GM23338 (cell line): ENCODE measurements around the gene TAS2R1. TPM values are rescaled to one million over a fixed set of nuclear protein-coding genes. Genes with fewer than 3 reads are reported as not detected.

Experiments
- ATAC-seq: fragments of 200-7000 bp; cut with Tn5 transposase; 3 replicates; pipeline ENCODE4 v1.9.1; 2020
- DNase-seq: peaks from one replicate; pipeline ENCODE4 v3.0.0-alpha.2; 2015; ENCODE audit warnings: low spot score
- H2AFZ ChIP-seq: fragments of 200-600 bp; sonication (generic); 2 replicates; pipeline ENCODE4 v1.8.0; 2016; ENCODE audit warnings: antibody characterized with exemption, mild to moderate bottlenecking, moderate library complexity
- H3F3A ChIP-seq: fragments of 200-600 bp; sonication (generic); replicated peaks from 2 replicates; pipeline ENCODE4 v1.8.0; 2017; ENCODE audit warnings: antibody characterized with exemption, mixed run types, low read depth
- H3K27ac ChIP-seq: fragments of 200-600 bp; sonication (generic); 2 replicates; pipeline ENCODE4 v1.6.1; 2016; ENCODE audit warnings: low read depth
- H3K27me3 ChIP-seq: fragments of 200-600 bp; sonication (generic); 2 replicates; pipeline ENCODE4 v1.8.0; 2016; ENCODE audit warnings: mild to moderate bottlenecking, mixed run types, moderate library complexity; ENCODE audit not compliant: insufficient read depth
- H3K36me3 ChIP-seq: fragments of 200-600 bp; sonication (generic); 2 replicates; pipeline ENCODE4 v1.8.0; 2016; ENCODE audit warnings: mild to moderate bottlenecking; ENCODE audit not compliant: insufficient read depth
- H3K4me1 ChIP-seq: fragments of 200-600 bp; sonication (generic); 2 replicates; pipeline ENCODE4 v1.8.0; 2016; ENCODE audit warnings: mild to moderate bottlenecking, moderate library complexity; ENCODE audit not compliant: insufficient read depth
- H3K4me2 ChIP-seq: fragments of 200-600 bp; sonication (generic); 2 replicates; pipeline ENCODE4 v1.7.1; 2017; ENCODE audit warnings: mixed run types
- H3K4me3 ChIP-seq: fragments of 200-600 bp; sonication (generic); 2 replicates; pipeline ENCODE4 v1.6.1; 2016; ENCODE audit warnings: mixed run types
- H3K79me2 ChIP-seq: fragments of 200-600 bp; sonication (generic); replicated peaks from 2 replicates; pipeline ENCODE4 v1.8.0; 2017; ENCODE audit warnings: mild to moderate bottlenecking; ENCODE audit not compliant: insufficient read depth
- H3K9me2 ChIP-seq: fragments of 200-600 bp; sonication (generic); 2 replicates; pipeline ENCODE4 v1.8.0; 2017; ENCODE audit not compliant: insufficient read depth
- H4K20me1 ChIP-seq: fragments of 200-600 bp; sonication (generic); replicated peaks from 2 replicates; pipeline ENCODE4 v1.8.0; 2017; ENCODE audit warnings: mild to moderate bottlenecking; ENCODE audit not compliant: insufficient read depth
- H3K27ac Mint-ChIP-seq: 2 replicates; pipeline ENCODE4 v1.8.0; 2020; ENCODE audit warnings: inconsistent platforms, mild to moderate bottlenecking, moderate library complexity, mixed read lengths
- H3K27me3 Mint-ChIP-seq: 3 replicates; pipeline ENCODE4 v1.8.0; 2022; ENCODE audit warnings: low read depth, mild to moderate bottlenecking, moderate library complexity, mixed read lengths, inconsistent platforms; ENCODE audit not compliant: insufficient read depth, poor library complexity
- H3K36me3 Mint-ChIP-seq: 3 replicates; pipeline ENCODE4 v1.8.0; 2021; ENCODE audit warnings: low read depth, mild to moderate bottlenecking, inconsistent platforms, moderate library complexity, mixed read lengths
- H3K4me1 Mint-ChIP-seq: 3 replicates; pipeline ENCODE4 v1.8.0; 2020; ENCODE audit warnings: mild to moderate bottlenecking, inconsistent platforms, mixed read lengths
- H3K4me3 Mint-ChIP-seq: 3 replicates; pipeline ENCODE4 v1.8.0; 2021; ENCODE audit warnings: moderate library complexity, mild to moderate bottlenecking, inconsistent platforms, mixed read lengths
- H3K9me3 Mint-ChIP-seq: 3 replicates; pipeline ENCODE4 v1.8.0; 2020; ENCODE audit warnings: moderate library complexity, mild to moderate bottlenecking, inconsistent platforms, mixed read lengths
- CREB1 ChIP-seq: fragments of 250-450 bp; sonication (Bioruptor Pico); IDR thresholded peaks from 2 replicates; pipeline ENCODE4 v1.5.0; 2020; ENCODE audit warnings: low read depth, mild to moderate bottlenecking, moderate library complexity
- EZH2 ChIP-seq: fragments of 200-600 bp; sonication (generic); IDR thresholded peaks from one replicate; pipeline ENCODE4 v1.8.0; 2017; ENCODE audit warnings: antibody characterized with exemption, mild to moderate bottlenecking, low read depth; ENCODE audit not compliant: unreplicated experiment
- NANOG ChIP-seq: IDR thresholded peaks from 2 replicates; pipeline ENCODE4 v1.6.1; 2016; ENCODE audit warnings: antibody characterized with exemption, borderline replicate concordance
- STAT1 ChIP-seq: IDR thresholded peaks from one replicate; pipeline ENCODE4 v1.6.1; 2016; ENCODE audit warnings: antibody characterized with exemption; ENCODE audit not compliant: unreplicated experiment
- polyA plus RNA-seq: library from polyadenylated mRNA; unstranded; fragments of >200 nt; fragmentation: Nextera tagmentation; extraction: Ambion mirVana; gene quantifications from 2 replicates; pipeline ENCODE4 v1.2.1, GENCODE V29; 2016
- total RNA-seq: library from RNA; depleted of rRNA; stranded (reverse); fragments of >200 nt; shearing (Covaris generic); gene quantifications from 2 replicates; pipeline ENCODE4 v1.2.3, GENCODE V29; 2014
- TF ChIP-seq, protein P1 (sequence below): fragments of 250-450 bp; sonication (Bioruptor Pico); IDR thresholded peaks from 2 replicates; pipeline ENCODE4 v1.5.0; 2020; ENCODE audit warnings: mild to moderate bottlenecking, moderate library complexity
- TF ChIP-seq, protein P2 (sequence below): IDR thresholded peaks from one replicate; pipeline ENCODE4 v1.6.1; 2018; ENCODE audit warnings: antibody characterized with exemption; ENCODE audit not compliant: unreplicated experiment
- TF ChIP-seq, protein P3 (sequence below): IDR thresholded peaks from 2 replicates; pipeline ENCODE4 v1.6.1; 2016; ENCODE audit warnings: antibody characterized with exemption

The TAS2R1 gene
- total and polyA plus RNA-seq, 2 experiments from 2014 or later, result 0.19 TPM; not detected in 1

DNA sequence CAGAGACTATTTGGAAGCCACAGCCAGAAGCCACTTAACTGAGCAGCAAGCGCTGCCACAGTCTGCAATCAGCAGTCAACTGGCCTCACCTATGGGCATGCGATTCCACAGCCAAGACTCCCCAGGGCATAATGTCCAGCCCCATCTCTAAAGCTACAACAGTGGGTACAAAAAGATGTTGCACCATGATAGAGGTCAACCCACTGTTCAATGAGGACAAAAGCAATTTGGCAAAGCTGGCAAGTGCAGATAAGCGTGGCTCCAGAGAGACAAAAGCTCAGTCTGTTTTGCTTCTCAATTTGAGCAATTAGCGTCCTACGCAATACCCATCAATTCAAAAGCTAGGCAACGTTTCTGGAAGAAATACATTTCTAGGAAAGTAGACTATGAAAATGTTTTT is 3.2 kb downstream of the TAS2R1 start (continued):
- TF ChIP-seq, protein P1, sequence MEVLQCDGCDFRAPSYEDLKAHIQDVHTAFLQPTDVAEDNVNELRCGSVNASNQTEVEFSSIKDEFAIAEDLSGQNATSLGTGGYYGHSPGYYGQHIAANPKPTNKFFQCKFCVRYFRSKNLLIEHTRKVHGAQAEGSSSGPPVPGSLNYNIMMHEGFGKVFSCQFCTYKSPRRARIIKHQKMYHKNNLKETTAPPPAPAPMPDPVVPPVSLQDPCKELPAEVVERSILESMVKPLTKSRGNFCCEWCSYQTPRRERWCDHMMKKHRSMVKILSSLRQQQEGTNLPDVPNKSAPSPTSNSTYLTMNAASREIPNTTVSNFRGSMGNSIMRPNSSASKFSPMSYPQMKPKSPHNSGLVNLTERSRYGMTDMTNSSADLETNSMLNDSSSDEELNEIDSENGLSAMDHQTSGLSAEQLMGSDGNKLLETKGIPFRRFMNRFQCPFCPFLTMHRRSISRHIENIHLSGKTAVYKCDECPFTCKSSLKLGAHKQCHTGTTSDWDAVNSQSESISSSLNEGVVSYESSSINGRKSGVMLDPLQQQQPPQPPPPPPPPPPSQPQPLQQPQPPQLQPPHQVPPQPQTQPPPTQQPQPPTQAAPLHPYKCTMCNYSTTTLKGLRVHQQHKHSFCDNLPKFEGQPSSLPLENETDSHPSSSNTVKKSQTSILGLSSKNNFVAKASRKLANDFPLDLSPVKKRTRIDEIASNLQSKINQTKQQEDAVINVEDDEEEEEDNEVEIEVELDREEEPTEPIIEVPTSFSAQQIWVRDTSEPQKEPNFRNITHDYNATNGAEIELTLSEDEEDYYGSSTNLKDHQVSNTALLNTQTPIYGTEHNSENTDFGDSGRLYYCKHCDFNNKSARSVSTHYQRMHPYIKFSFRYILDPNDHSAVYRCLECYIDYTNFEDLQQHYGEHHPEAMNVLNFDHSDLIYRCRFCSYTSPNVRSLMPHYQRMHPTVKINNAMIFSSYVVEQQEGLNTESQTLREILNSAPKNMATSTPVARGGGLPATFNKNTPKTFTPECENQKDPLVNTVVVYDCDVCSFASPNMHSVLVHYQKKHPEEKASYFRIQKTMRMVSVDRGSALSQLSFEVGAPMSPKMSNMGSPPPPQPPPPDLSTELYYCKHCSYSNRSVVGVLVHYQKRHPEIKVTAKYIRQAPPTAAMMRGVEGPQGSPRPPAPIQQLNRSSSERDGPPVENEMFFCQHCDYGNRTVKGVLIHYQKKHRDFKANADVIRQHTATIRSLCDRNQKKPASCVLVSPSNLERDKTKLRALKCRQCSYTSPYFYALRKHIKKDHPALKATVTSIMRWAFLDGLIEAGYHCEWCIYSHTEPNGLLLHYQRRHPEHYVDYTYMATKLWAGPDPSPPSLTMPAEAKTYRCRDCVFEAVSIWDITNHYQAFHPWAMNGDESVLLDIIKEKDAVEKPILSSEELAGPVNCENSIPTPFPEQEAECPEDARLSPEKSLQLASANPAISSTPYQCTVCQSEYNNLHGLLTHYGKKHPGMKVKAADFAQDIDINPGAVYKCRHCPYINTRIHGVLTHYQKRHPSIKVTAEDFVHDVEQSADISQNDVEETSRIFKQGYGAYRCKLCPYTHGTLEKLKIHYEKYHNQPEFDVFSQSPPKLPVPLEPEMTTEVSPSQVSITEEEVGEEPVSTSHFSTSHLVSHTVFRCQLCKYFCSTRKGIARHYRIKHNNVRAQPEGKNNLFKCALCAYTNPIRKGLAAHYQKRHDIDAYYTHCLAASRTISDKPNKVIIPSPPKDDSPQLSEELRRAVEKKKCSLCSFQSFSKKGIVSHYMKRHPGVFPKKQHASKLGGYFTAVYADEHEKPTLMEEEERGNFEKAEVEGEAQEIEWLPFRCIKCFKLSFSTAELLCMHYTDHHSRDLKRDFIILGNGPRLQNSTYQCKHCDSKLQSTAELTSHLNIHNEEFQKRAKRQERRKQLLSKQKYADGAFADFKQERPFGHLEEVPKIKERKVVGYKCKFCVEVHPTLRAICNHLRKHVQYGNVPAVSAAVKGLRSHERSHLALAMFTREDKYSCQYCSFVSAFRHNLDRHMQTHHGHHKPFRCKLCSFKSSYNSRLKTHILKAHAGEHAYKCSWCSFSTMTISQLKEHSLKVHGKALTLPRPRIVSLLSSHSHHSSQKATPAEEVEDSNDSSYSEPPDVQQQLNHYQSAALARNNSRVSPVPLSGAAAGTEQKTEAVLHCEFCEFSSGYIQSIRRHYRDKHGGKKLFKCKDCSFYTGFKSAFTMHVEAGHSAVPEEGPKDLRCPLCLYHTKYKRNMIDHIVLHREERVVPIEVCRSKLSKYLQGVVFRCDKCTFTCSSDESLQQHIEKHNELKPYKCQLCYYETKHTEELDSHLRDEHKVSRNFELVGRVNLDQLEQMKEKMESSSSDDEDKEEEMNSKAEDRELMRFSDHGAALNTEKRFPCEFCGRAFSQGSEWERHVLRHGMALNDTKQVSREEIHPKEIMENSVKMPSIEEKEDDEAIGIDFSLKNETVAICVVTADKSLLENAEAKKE (CRISPR knock-in tag), result no peak
- no peak for TF ChIP-seq STAT1
- no peak for TF ChIP-seq EZH2
- TF ChIP-seq, protein P2, sequence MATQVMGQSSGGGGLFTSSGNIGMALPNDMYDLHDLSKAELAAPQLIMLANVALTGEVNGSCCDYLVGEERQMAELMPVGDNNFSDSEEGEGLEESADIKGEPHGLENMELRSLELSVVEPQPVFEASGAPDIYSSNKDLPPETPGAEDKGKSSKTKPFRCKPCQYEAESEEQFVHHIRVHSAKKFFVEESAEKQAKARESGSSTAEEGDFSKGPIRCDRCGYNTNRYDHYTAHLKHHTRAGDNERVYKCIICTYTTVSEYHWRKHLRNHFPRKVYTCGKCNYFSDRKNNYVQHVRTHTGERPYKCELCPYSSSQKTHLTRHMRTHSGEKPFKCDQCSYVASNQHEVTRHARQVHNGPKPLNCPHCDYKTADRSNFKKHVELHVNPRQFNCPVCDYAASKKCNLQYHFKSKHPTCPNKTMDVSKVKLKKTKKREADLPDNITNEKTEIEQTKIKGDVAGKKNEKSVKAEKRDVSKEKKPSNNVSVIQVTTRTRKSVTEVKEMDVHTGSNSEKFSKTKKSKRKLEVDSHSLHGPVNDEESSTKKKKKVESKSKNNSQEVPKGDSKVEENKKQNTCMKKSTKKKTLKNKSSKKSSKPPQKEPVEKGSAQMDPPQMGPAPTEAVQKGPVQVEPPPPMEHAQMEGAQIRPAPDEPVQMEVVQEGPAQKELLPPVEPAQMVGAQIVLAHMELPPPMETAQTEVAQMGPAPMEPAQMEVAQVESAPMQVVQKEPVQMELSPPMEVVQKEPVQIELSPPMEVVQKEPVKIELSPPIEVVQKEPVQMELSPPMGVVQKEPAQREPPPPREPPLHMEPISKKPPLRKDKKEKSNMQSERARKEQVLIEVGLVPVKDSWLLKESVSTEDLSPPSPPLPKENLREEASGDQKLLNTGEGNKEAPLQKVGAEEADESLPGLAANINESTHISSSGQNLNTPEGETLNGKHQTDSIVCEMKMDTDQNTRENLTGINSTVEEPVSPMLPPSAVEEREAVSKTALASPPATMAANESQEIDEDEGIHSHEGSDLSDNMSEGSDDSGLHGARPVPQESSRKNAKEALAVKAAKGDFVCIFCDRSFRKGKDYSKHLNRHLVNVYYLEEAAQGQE, result no peak

DNA sequence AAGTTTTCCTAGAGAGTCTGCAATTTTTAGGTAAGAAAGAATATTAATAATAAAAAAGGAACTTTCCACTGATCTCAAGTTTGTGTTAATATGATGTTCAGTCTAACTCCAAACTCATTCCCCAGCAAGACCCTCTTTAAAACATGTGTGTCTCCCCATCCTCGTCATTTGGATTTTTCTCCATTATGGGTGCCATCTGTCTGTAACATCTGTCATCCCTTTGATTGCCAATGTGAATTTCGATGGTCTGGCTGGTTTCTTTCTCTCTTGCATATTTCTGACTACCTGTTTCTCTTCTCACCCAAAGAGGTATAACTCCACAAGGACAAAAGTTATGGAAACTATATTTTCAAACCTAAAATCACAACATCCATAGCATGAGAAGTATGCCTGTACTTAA is 4.4 kb downstream of the TAS2R1 start:
- ATAC-seq, result no peak
- no peak overlapping the region for H3K4me3 ChIP-seq
- no peak for DNase-seq
- H3K79me2 ChIP-seq, result no peaks in the 10 kb centered on the region
- H2AFZ ChIP-seq, result no peak overlapping the region
- H3K4me1 Mint-ChIP-seq, result peaks cover 5% of the 10 kb centered on the region; the same call in 2 of the 3 replicates
- H3F3A ChIP-seq, result no peaks in the 10 kb centered on the region
- no peak overlapping the region for H3K27ac Mint-ChIP-seq
- H3K36me3 ChIP-seq, result no peaks in the 10 kb centered on the region
- no peak overlapping the region for H3K27ac ChIP-seq
- no peaks in the 10 kb centered on the region for H3K27me3 ChIP-seq
- H3K27me3 Mint-ChIP-seq, result no peaks in the 10 kb centered on the region
- no peaks in the 10 kb centered on the region for H3K9me2 ChIP-seq
- H4K20me1 ChIP-seq, result no peaks in the 10 kb centered on the region
- H3K4me3 Mint-ChIP-seq, result no peak overlapping the region
- no peaks in the 10 kb centered on the region; the same call in 2 of the 3 replicates for H3K9me3 Mint-ChIP-seq
- H3K36me3 Mint-ChIP-seq, result no peaks in the 10 kb centered on the region
- no peak overlapping the region for H3K4me2 ChIP-seq
- H3K4me1 ChIP-seq, result no peaks in the 10 kb centered on the region; the same call in 1 of the 2 replicates
- TF ChIP-seq CREB1 (CRISPR knock-in tag) (no peak), NANOG (no peak)
- TF ChIP-seq, protein P3, sequence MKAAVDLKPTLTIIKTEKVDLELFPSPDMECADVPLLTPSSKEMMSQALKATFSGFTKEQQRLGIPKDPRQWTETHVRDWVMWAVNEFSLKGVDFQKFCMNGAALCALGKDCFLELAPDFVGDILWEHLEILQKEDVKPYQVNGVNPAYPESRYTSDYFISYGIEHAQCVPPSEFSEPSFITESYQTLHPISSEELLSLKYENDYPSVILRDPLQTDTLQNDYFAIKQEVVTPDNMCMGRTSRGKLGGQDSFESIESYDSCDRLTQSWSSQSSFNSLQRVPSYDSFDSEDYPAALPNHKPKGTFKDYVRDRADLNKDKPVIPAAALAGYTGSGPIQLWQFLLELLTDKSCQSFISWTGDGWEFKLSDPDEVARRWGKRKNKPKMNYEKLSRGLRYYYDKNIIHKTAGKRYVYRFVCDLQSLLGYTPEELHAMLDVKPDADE, result no peak
